NCI-H748 (cell line): ENCODE measurements around the gene ATG14.

ENCODE experiments used
- DNase-seq: peaks from one replicate; lab custom pipeline; 2025; ENCODE audit not compliant: unreplicated experiment; lab: John Stamatoyannopoulos, UW

Gene ATG14

GRCh38 chr14:55323910-55324309 lies 87.7 kb downstream of the ATG14 start:
- no peak for DNase-seq

GRCh38 chr14:55318694-55319093 lies 92.9 kb downstream of the ATG14 start:
- no peak for DNase-seq

DNA sequence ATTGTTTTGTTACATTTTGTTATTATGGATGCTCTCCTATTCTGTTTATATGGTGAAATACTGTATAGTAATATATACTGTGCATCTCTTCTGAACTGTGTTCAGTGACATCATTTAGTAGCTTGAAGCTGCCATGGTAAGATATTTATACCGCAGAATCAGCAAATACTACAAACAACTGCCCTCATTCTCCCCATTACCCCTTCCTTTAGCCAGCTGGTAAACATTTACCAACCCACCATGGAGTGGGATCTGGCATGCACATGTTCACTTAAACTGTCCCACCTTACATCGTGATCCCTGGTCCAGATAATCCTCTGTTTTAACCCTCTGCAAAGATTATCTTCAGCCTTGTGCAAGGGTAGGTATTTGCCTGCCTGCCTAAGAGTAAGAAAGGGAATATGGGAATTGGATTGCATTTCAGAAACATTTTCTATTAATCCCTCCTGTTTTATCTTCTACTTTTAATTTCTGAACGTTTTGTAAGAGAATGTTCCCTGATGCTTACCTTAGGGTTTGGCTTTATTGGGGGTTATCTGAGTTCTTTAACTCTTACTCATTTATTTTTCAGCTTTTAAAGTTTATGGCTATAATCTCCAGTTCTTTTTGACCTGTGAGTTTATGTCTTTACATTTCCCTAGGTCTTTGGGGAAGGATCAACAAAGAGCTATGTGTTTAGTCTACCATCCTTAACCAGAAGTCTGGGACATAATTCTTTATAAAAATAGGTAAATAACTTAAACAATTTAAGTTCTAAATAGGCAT lies 93.9 kb downstream of the ATG14 start:
- DNase-seq: no peak

DNA sequence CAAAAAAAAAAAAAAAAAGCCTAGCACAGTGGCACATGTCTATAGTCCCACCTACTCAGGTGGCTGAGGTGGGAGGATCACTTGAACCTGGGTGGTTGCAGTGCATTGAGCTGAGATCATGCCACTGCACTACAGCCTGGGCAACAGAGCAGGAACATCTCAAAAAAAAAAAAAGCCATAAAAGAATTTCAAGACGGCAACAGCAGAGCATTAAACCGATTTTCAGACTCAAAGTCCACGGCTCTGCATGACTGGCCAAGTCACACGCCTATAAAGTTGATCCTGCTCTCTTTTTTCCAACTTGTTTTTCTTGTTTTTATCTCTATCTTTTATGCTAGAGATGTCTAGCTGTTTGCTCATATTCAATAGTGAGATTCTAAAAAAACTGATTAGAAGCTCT lies 95.1 kb downstream of the ATG14 start:
- no peak for DNase-seq
